GM12878 (cell line): ENCODE measurements around the gene COL17A1. TPM values are rescaled to one million over a fixed set of nuclear protein-coding genes. Genes with fewer than 3 reads are reported as not detected.
A peak's percentile ranks its signal among the peaks of the same experiment; 100 is the strongest.

Experiments used
- IRF3 ChIP-seq: fragments of 450-650 bp; IDR thresholded peaks from 2 replicates; pipeline ENCODE4 v1.6.1; 2014; ENCODE audit warnings: mild to moderate bottlenecking
- KAT2A ChIP-seq: conservative IDR thresholded peaks from 2 replicates; pipeline ENCODE4 v1.6.1; 2011; ENCODE audit warnings: low read depth, low read length; ENCODE audit not compliant: control insufficient read depth
- POLR2AphosphoS2 ChIP-seq: IDR thresholded peaks from 2 replicates; pipeline ENCODE4 v1.6.1; 2011; ENCODE audit warnings: low read depth, mild to moderate bottlenecking, low read length, improper control_type of control experiment, moderate library complexity
- SMARCA5 ChIP-seq: fragments of 450-650 bp; IDR thresholded peaks from 2 replicates; pipeline ENCODE4 v1.6.1; 2017; ENCODE audit warnings: mild to moderate bottlenecking
- SRF ChIP-seq, 2 experiments: IDR thresholded peaks; 2 replicates each; pipeline ENCODE4 v1.6.1; 2011; ENCODE audit warnings: low read depth in 2 of 2, low read length in 2 of 2, mild to moderate bottlenecking in 1 of 2, moderate library complexity in 1 of 2
- USF2 ChIP-seq: IDR thresholded peaks from 2 replicates; pipeline ENCODE4 v1.6.1; 2011; ENCODE audit warnings: low read depth, low read length, improper control_type of control experiment, borderline replicate concordance
- ZNF24 ChIP-seq: fragments of 450-650 bp; IDR thresholded peaks from 2 replicates; pipeline ENCODE4 v1.6.1; 2017; ENCODE audit warnings: antibody characterized with exemption, mild to moderate bottlenecking
- polyA plus RNA-seq, 11 experiments: library from polyadenylated mRNA; depleted of rRNA in 4 of 11; unstranded in 6 of 11; stranded (reverse) in 5 of 11; fragments of >200 nt; fragmentation: Nextera tagmentation in 4 of 11; fragmentation: Illumina TruSeq in 1 of 11; extraction: Ambion mirVana in 4 of 11; extraction: Trizol in 1 of 11; gene quantifications; 1 replicate in 1 of 11; 2 replicates in 10 of 11; pipeline versions ENCODE4 v1.2.1 to v1.2.3, GENCODE V29; 2011 to 2016; ENCODE audit warnings: inconsistent platforms in 2 of 11, missing spikeins in 2 of 11, low read depth in 1 of 11
- total RNA-seq, 4 experiments: library from RNA; depleted of rRNA in 3 of 4; stranded (reverse); fragments of >200 nt in 3 of 4; fragmentation: Illumina TruSeq in 1 of 4; extraction: Trizol in 1 of 4; gene quantifications; 2 replicates each; pipeline versions ENCODE4 v1.2.1 to v1.2.3, GENCODE V29; 2013 to 2021
- TF ChIP-seq, protein P1 (sequence below): IDR thresholded peaks from 2 replicates; pipeline ENCODE4 v1.6.1; 2012; ENCODE audit warnings: improper control_type of control experiment, low read depth, low read length; ENCODE audit not compliant: insufficient replicate concordance

The COL17A1 gene
- total and polyA plus RNA-seq, 10 of the 15 experiments (the other 5 are each of a cell fraction or from before 2014, with no cell fraction given), result 0.08 to 0.22 TPM; not detected in 8

- no peak for TF ChIP-seq POLR2AphosphoS2
- no peak for TF ChIP-seq IRF3
- TF ChIP-seq SMARCA5, result no peak
- TF ChIP-seq SRF (IDR thresholded peaks at IDR 0.05; ENCODE audit: low read depth in 2 of 2, low read length in 2 of 2), result no peak
- TF ChIP-seq, protein P1, sequence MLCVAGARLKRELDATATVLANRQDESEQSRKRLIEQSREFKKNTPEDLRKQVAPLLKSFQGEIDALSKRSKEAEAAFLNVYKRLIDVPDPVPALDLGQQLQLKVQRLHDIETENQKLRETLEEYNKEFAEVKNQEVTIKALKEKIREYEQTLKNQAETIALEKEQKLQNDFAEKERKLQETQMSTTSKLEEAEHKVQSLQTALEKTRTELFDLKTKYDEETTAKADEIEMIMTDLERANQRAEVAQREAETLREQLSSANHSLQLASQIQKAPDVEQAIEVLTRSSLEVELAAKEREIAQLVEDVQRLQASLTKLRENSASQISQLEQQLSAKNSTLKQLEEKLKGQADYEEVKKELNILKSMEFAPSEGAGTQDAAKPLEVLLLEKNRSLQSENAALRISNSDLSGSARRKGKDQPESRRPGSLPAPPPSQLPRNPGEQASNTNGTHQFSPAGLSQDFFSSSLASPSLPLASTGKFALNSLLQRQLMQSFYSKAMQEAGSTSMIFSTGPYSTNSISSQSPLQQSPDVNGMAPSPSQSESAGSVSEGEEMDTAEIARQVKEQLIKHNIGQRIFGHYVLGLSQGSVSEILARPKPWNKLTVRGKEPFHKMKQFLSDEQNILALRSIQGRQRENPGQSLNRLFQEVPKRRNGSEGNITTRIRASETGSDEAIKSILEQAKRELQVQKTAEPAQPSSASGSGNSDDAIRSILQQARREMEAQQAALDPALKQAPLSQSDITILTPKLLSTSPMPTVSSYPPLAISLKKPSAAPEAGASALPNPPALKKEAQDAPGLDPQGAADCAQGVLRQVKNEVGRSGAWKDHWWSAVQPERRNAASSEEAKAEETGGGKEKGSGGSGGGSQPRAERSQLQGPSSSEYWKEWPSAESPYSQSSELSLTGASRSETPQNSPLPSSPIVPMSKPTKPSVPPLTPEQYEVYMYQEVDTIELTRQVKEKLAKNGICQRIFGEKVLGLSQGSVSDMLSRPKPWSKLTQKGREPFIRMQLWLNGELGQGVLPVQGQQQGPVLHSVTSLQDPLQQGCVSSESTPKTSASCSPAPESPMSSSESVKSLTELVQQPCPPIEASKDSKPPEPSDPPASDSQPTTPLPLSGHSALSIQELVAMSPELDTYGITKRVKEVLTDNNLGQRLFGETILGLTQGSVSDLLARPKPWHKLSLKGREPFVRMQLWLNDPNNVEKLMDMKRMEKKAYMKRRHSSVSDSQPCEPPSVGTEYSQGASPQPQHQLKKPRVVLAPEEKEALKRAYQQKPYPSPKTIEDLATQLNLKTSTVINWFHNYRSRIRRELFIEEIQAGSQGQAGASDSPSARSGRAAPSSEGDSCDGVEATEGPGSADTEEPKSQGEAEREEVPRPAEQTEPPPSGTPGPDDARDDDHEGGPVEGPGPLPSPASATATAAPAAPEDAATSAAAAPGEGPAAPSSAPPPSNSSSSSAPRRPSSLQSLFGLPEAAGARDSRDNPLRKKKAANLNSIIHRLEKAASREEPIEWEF, result no peak
- TF ChIP-seq ZNF24, result 0 out of 2 replicates have a peak, but pooled peaks have one; percentile 5
- TF ChIP-seq KAT2A, result no peak
- TF ChIP-seq USF2, result no peak; the same call in 1 of the 2 replicates
These were observed 35.3 kb upstream of the COL17A1 start (continued) for GRCh38 chr10:104120903-104121484.
